Hepatocyte (in vitro differentiated cells): ENCODE results near the gene LHX3. TPM values are rescaled to one million over a fixed set of nuclear protein-coding genes. Genes with fewer than 3 reads are reported as not detected.

Experiments used
- DNase-seq: peaks from one replicate; pipeline ENCODE4 v3.0.0-alpha.2; 2016; ENCODE audit warnings: low spot score
- H2AFZ ChIP-seq: fragments of 200-600 bp; sonication (generic); 2 replicates; pipeline ENCODE4 v1.6.0; 2016; ENCODE audit warnings: antibody characterized with exemption, mild to moderate bottlenecking
- H3K27ac ChIP-seq: fragments of 200-600 bp; sonication (generic); 2 replicates; pipeline ENCODE4 v1.5.1; 2016; ENCODE audit warnings: mild to moderate bottlenecking
- H3K27me3 ChIP-seq: fragments of 200-600 bp; sonication (generic); 2 replicates; pipeline ENCODE4 v1.6.1; 2016
- H3K36me3 ChIP-seq: fragments of 200-600 bp; sonication (generic); replicated peaks from 2 replicates; pipeline ENCODE4 v1.5.1; 2016; ENCODE audit warnings: low read depth; ENCODE audit not compliant: insufficient read depth
- H3K4me1 ChIP-seq: fragments of 200-600 bp; sonication (generic); 2 replicates; pipeline ENCODE4 v1.5.1; 2016; ENCODE audit warnings: mild to moderate bottlenecking, moderate library complexity; ENCODE audit not compliant: insufficient read depth
- H3K4me2 ChIP-seq: fragments of 200-600 bp; sonication (generic); 2 replicates; pipeline ENCODE4 v1.6.0; 2016
- H3K4me3 ChIP-seq: fragments of 200-600 bp; sonication (generic); 2 replicates; pipeline ENCODE4 v1.5.1; 2016; ENCODE audit warnings: mild to moderate bottlenecking
- H3K79me2 ChIP-seq: fragments of 200-600 bp; sonication (generic); 2 replicates; pipeline ENCODE4 v1.6.0; 2017; ENCODE audit warnings: mild to moderate bottlenecking
- H3K9me2 ChIP-seq: fragments of 200-600 bp; sonication (generic); replicated peaks from 2 replicates; pipeline ENCODE4 v1.6.0; 2017; ENCODE audit warnings: mild to moderate bottlenecking; ENCODE audit not compliant: insufficient read depth
- H3K9me3 ChIP-seq: fragments of 200-600 bp; sonication (generic); 2 replicates; pipeline ENCODE4 v1.5.1; 2016; ENCODE audit warnings: low read depth, mild to moderate bottlenecking
- H4K20me1 ChIP-seq: fragments of 200-600 bp; sonication (generic); 2 replicates; pipeline ENCODE4 v1.6.0; 2016; ENCODE audit warnings: mild to moderate bottlenecking; ENCODE audit not compliant: insufficient read depth, poor library complexity, severe bottlenecking
- EZH2 ChIP-seq: fragments of 200-600 bp; sonication (generic); IDR thresholded peaks from 2 replicates; pipeline ENCODE4 v1.6.1; 2016; ENCODE audit warnings: antibody characterized with exemption, mild to moderate bottlenecking, borderline replicate concordance
- EZH2phosphoT487 ChIP-seq: fragments of 200-600 bp; sonication (generic); IDR thresholded peaks from one replicate; pipeline ENCODE4 v1.6.1; 2018; ENCODE audit warnings: antibody characterized with exemption, mild to moderate bottlenecking, low read depth, moderate library complexity; ENCODE audit not compliant: unreplicated experiment, severe bottlenecking
- WGBS: methylation state at CpG from one replicate; pipeline ENCODE4 v1.1.6; 2016; ENCODE audit warnings: low lambda C conversion rate; ENCODE audit errors: missing lambda C conversion rate; 5-methylcytosine and 5-hydroxymethylcytosine counted together
- polyA plus RNA-seq: library from polyadenylated mRNA; unstranded; fragments of >200 nt; fragmentation: Nextera tagmentation; extraction: Ambion mirVana; gene quantifications from 2 replicates; pipeline ENCODE4 v1.2.1, GENCODE V29; 2016
- total RNA-seq: library from RNA; depleted of rRNA; stranded (reverse); fragments of >200 nt; gene quantifications from 2 replicates; pipeline ENCODE4 v1.2.3, GENCODE V29; 2014
- TF ChIP-seq, protein P1 (sequence below): fragments of 200-600 bp; sonication (generic); IDR thresholded peaks from 2 replicates; pipeline ENCODE4 v1.5.1; 2016; ENCODE audit warnings: antibody characterized with exemption, mild to moderate bottlenecking; ENCODE audit not compliant: poor library complexity

Gene LHX3
- total and polyA plus RNA-seq, 2 experiments from 2014 or later = not detected

DNA sequence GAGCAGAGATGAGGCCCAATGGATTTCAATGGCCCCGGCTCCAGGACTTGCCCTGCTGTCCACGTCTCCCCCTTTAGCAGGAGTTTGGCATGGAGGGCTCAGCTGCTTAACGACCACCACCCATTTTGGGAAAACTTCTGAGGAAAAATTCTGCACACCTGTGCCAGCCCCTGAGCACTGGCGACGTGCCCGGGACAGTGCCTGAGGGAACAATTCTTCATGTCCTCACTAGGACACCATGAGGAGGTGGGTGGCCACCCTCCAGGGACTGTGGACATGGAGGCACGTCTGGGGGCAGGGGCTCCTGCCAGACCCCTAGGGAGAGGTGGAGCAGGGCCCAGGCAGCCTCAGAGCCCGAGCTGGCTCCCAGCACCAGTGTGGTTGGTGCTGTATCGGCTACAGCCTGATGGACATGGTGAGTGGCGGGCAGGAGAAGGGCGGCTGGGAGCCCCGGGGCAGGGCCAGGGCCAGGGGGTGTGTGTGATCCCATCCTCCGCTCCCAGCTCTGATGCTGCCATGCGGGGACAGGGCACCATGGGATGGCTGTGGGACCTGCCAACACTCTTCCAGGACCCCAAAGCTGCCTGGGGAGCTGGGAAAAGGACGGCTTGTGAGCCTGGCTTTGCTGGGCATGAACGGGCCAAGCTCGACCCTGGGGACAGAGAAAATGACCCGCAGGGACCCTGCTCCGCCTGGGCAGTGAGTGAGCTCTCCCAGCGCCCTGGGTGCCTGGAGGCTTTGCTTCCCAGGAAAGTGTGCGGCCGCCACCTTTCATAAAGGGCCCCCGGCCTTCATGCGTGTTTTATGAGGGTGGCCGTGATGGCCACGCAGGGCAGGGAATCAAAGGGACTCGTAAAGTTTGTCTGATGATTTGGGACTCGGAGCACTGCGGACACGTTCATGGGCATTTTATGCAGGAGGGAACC lies 44.3 kb upstream of the LHX3 start:
- H3K27ac ChIP-seq = no peak overlapping the region
- H2AFZ ChIP-seq = no peak overlapping the region
- no peaks in the 10 kb centered on the region for H3K27me3 ChIP-seq
- no peaks in the 10 kb centered on the region for H3K9me3 ChIP-seq
- no peaks in the 10 kb centered on the region for H3K9me2 ChIP-seq
- H3K36me3 ChIP-seq = no peaks in the 10 kb centered on the region
- 76% methylated on average over 30 of the region's 30 CpGs for WGBS
- peaks cover 8% of the 10 kb centered on the region for H3K79me2 ChIP-seq
- no peak for TF ChIP-seq EZH2
- TF ChIP-seq EZH2phosphoT487 = no peak
- TF ChIP-seq, protein P1, sequence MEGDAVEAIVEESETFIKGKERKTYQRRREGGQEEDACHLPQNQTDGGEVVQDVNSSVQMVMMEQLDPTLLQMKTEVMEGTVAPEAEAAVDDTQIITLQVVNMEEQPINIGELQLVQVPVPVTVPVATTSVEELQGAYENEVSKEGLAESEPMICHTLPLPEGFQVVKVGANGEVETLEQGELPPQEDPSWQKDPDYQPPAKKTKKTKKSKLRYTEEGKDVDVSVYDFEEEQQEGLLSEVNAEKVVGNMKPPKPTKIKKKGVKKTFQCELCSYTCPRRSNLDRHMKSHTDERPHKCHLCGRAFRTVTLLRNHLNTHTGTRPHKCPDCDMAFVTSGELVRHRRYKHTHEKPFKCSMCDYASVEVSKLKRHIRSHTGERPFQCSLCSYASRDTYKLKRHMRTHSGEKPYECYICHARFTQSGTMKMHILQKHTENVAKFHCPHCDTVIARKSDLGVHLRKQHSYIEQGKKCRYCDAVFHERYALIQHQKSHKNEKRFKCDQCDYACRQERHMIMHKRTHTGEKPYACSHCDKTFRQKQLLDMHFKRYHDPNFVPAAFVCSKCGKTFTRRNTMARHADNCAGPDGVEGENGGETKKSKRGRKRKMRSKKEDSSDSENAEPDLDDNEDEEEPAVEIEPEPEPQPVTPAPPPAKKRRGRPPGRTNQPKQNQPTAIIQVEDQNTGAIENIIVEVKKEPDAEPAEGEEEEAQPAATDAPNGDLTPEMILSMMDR = no peak
- H3K4me2 ChIP-seq = no peak overlapping the region
- DNase-seq = no peak
- peaks cover 5% of the 10 kb centered on the region for H4K20me1 ChIP-seq
- H3K4me1 ChIP-seq = peaks cover 10% of the 10 kb centered on the region
- H3K4me3 ChIP-seq = no peak overlapping the region

DNA sequence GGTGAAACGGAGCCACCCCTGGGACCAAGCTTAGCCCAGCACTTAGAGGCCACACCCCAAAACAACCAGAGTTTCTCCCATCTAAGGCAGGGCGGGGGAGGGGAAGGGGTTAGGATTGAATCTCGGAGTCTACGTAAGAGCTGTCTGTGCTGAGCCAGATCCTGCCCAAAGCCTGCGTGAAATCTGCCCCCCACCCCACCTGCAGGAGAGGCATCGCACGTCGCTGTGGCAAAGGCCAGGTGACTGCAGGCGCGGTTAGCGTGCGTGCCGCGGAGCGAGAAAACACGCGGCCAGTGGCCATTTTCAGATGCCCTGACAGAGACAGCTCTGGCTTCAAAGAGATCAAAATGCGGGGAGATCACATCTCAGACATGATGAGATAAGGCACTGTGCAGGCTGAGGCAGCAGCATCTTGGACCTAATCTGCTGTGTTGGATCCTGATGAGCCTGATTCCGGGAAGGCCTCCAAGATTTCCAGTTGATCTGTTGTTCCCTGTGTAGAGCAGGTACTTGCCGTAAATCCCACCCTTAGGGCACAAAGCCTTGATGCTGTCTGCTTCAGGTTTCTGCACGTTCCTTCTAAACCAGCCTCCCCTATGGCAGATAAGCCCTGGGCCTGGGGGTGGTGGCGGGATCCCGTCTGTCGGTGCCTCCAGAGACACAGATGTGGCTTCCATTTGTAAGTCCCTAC lies 43.2 kb upstream of the LHX3 start:
- 69% methylated on average over 24 of the region's 24 CpGs for WGBS
- H2AFZ ChIP-seq = no peak overlapping the region

DNA sequence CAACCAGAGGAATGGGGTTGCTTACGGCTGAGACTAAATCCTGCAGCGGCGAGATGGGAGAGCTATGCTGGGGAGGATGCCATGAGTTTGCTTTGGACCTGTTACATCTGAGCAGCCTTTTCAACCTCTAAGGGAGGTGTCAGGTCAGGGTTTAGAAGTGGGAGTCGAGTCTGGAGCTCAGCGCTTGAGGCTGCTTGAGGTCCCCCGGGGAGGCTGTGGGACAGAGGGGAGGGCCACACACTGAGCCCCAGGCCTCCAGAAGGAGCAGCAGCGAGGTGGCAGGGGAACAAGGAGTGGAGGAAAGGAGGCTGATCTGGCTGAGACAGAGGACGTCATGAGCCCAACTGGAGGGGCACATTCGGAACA lies 42.6 kb upstream of the LHX3 start:
- Histone ChIP-seq H4K20me1 (peaks cover 18% of the 10 kb centered on the region), H3K36me3 (no peaks in the 10 kb centered on the region), H3K9me2 (no peaks in the 10 kb centered on the region), H3K4me3 (no peak overlapping the region), H3K9me3 (no peaks in the 10 kb centered on the region), H3K4me2 (no peak overlapping the region), H3K27me3 (no peaks in the 10 kb centered on the region), H3K79me2 (peaks cover 25% of the 10 kb centered on the region), H3K27ac (no peak overlapping the region), H3K4me1 (peaks cover 12% of the 10 kb centered on the region), H2AFZ (no peak overlapping the region)
- TF ChIP-seq, protein P1 = no peak
- TF ChIP-seq EZH2phosphoT487 (no peak), EZH2 (no peak)
- 60% methylated on average over 9 of the region's 9 CpGs for WGBS
- no peak for DNase-seq

More for the DNA sequence above, 43.2 kb upstream of the LHX3 start:
- TF ChIP-seq EZH2phosphoT487 (no peak), EZH2 (no peak)
- TF ChIP-seq, protein P1 = no peak
- Histone ChIP-seq H3K4me2 (no peak overlapping the region), H3K79me2 (peaks cover 19% of the 10 kb centered on the region), H4K20me1 (peaks cover 14% of the 10 kb centered on the region), H3K27ac (no peak overlapping the region), H3K9me2 (no peaks in the 10 kb centered on the region), H3K4me1 (peaks cover 12% of the 10 kb centered on the region), H3K4me3 (no peak overlapping the region), H3K36me3 (no peaks in the 10 kb centered on the region), H3K9me3 (no peaks in the 10 kb centered on the region), H3K27me3 (no peaks in the 10 kb centered on the region)
- DNase-seq = no peak
